Uterus (tissue), 4 donors: Measurements from ENCODE around the gene HMGXB4. TPM values are rescaled to one million over a fixed set of nuclear protein-coding genes. Genes with fewer than 3 reads are reported as not detected.

Experiments used
- DNase-seq, 2 donors: peaks; one replicate each; pipeline ENCODE4 v3.0.0-alpha.2; 2019 to 2020
- H3K27ac ChIP-seq, 2 donors: fragments of 200-600 bp; sonication (generic); 1 replicate in 1 of 2; 2 replicates in 1 of 2; pipeline ENCODE4 v1.5.1; 2016 to 2018
- H3K27me3 ChIP-seq, 2 donors: fragments of 200-600 bp; sonication (generic); one replicate each; pipeline ENCODE4 v1.5.1; 2018 to 2019; ENCODE audit warnings: control low read depth in 1 of 2
- H3K36me3 ChIP-seq, 2 donors: fragments of 200-600 bp; sonication (generic); one replicate each; pipeline ENCODE4 v1.5.1; 2019; ENCODE audit warnings: control low read depth in 1 of 2
- H3K4me1 ChIP-seq, 2 donors: fragments of 200-600 bp; sonication (generic); one replicate each; pipeline ENCODE4 v1.5.1; 2018 to 2019; ENCODE audit warnings: control low read depth in 1 of 2
- H3K4me3 ChIP-seq, 2 donors: fragments of 200-600 bp; sonication (generic); 1 replicate in 1 of 2; 2 replicates in 1 of 2; pipeline ENCODE4 v1.5.1; 2018 to 2019; ENCODE audit warnings: mild to moderate bottlenecking in 1 of 2
- H3K9me3 ChIP-seq, 2 donors: fragments of 200-600 bp; sonication (generic); one replicate each; pipeline ENCODE4 v1.5.1; 2019; ENCODE audit warnings: control low read depth in 1 of 2
- CTCF ChIP-seq, 4 experiments: fragments of 200-600 bp in 2 of 4; fragments of 450-650 bp in 2 of 4; sonication (generic) in 2 of 4; IDR thresholded peaks; one replicate each; pipeline ENCODE4 v1.5.1; 2016 to 2019; ENCODE audit warnings: antibody characterized with exemption in 4 of 4, mild to moderate bottlenecking in 2 of 4, moderate library complexity in 1 of 4
- POLR2A ChIP-seq, 2 donors: fragments of 450-650 bp; IDR thresholded peaks; one replicate each; pipeline ENCODE4 v1.6.1; 2016; ENCODE audit warnings: antibody characterized with exemption in 2 of 2, mild to moderate bottlenecking in 1 of 2, moderate library complexity in 1 of 2
- intact Hi-C: fragments of 100-400 bp; cut with DNase I; formaldehyde crosslinking; loops from one replicate; pipeline ENCODE4 v1.15.1; 2023; ENCODE audit warnings: low total_unique reads
- total RNA-seq, 4 donors: library from RNA; depleted of rRNA in 3 of 4; stranded (reverse); fragments of >200 nt in 3 of 4; gene quantifications; one replicate each; pipeline versions ENCODE4 v1.1.0 to v1.2.4, GENCODE V29; 2014 to 2023
- donor health status: DM: yes; HTN: yes; CAD: no.

The HMGXB4 gene
- total RNA-seq, 4 donors from 2014 or later, result 15.1 to 29.6 (median 20.8) TPM

GRCh38 chr22:35212996-35213395, 44.3 kb upstream of the HMGXB4 start:
- Histone ChIP-seq H3K4me1 (no peaks in the 10 kb centered on the region), H3K9me3 (no peaks in the 10 kb centered on the region), H3K4me3 (no peak overlapping the region), H3K36me3 (no peaks in the 10 kb centered on the region), H3K27ac (no peak overlapping the region), H3K27me3 (no peaks in the 10 kb centered on the region)
- intact Hi-C loops, result no loop called here
- TF ChIP-seq CTCF (IDR thresholded peaks at IDR 0.05) (no peak), POLR2A (IDR thresholded peaks at IDR 0.05) (no peak)
- no peak for DNase-seq

- Histone ChIP-seq H3K36me3 (no peaks in the 10 kb centered on the region), H3K9me3 (no peaks in the 10 kb centered on the region), H3K27me3 (no peaks in the 10 kb centered on the region), H3K4me1 (no peaks in the 10 kb centered on the region), H3K4me3 (no peak overlapping the region), H3K27ac (no peak overlapping the region)
- no peak for DNase-seq
- TF ChIP-seq CTCF (IDR thresholded peaks at IDR 0.05) (no peak), POLR2A (IDR thresholded peaks at IDR 0.05) (no peak)
- intact Hi-C loops, result no loop called here
These were observed 42.3 kb upstream of the HMGXB4 start for GRCh38 chr22:35214968-35215367.

- Histone ChIP-seq H3K36me3 (no peaks in the 10 kb centered on the region), H3K4me1 (no peaks in the 10 kb centered on the region), H3K4me3 (no peak overlapping the region), H3K27ac (no peak overlapping the region), H3K9me3 (no peaks in the 10 kb centered on the region), H3K27me3 (no peaks in the 10 kb centered on the region)
- TF ChIP-seq CTCF (IDR thresholded peaks at IDR 0.05) (no peak), POLR2A (IDR thresholded peaks at IDR 0.05) (no peak)
- no peak for DNase-seq
- intact Hi-C loops, result no loop called here
These were observed 41.3 kb upstream of the HMGXB4 start for GRCh38 chr22:35215993-35216392.

GRCh38 chr22:35217527-35217926, 39.8 kb upstream of the HMGXB4 start:
- H3K27me3 ChIP-seq, result no peaks in the 10 kb centered on the region
- H3K9me3 ChIP-seq, result no peaks in the 10 kb centered on the region
- H3K4me3 ChIP-seq, result no peak overlapping the region
- no peak for TF ChIP-seq CTCF (IDR thresholded peaks at IDR 0.05)
- no peak for DNase-seq
- no peaks in the 10 kb centered on the region for H3K4me1 ChIP-seq
- intact Hi-C loops, result no loop called here
- no peaks in the 10 kb centered on the region for H3K36me3 ChIP-seq
- H3K27ac ChIP-seq, result no peak overlapping the region

- TF ChIP-seq POLR2A (IDR thresholded peaks at IDR 0.05) (no peak), CTCF (IDR thresholded peaks at IDR 0.05) (no peak)
These were observed 39.2 kb upstream of the HMGXB4 start for GRCh38 chr22:35218079-35218478.

More at GRCh38 chr22:35218079-35218478, 39.2 kb upstream of the HMGXB4 start:
- H3K4me3 ChIP-seq, result no peak overlapping the region
- H3K36me3 ChIP-seq, result no peaks in the 10 kb centered on the region
- DNase-seq, result no peak
- H3K4me1 ChIP-seq, result no peaks in the 10 kb centered on the region
- H3K27ac ChIP-seq, result no peak overlapping the region
- no peaks in the 10 kb centered on the region for H3K9me3 ChIP-seq
- intact Hi-C loops, result no loop called here
- H3K27me3 ChIP-seq, result no peaks in the 10 kb centered on the region
